ENCODE measurements around the gene HOXB3. TPM values are rescaled to one million over a fixed set of nuclear protein-coding genes. Genes with fewer than 3 reads are reported as not detected.

HOXB3 gene
- total RNA-seq, 4 donors from 2014 or later: 1.3 to 5.5 (median 2.2) TPM

GRCh38 chr17:48522031-48522653, 67.9 kb downstream of the HOXB3 start:
- Histone ChIP-seq H3K4me1 (no peaks in the 10 kb centered on the region), H3K27me3 (peaks cover 3 to 17% (median 4%) of the 10 kb centered on the region in 3 donors), H3K27ac (no peak overlapping the region), H3K9me3 (no peaks in the 10 kb centered on the region), H3K4me3 (no peak overlapping the region), H3K36me3 (no peaks in the 10 kb centered on the region)
- TF ChIP-seq POLR2A (IDR thresholded peaks at IDR 0.05): no peak
- TF ChIP-seq, protein P1, sequence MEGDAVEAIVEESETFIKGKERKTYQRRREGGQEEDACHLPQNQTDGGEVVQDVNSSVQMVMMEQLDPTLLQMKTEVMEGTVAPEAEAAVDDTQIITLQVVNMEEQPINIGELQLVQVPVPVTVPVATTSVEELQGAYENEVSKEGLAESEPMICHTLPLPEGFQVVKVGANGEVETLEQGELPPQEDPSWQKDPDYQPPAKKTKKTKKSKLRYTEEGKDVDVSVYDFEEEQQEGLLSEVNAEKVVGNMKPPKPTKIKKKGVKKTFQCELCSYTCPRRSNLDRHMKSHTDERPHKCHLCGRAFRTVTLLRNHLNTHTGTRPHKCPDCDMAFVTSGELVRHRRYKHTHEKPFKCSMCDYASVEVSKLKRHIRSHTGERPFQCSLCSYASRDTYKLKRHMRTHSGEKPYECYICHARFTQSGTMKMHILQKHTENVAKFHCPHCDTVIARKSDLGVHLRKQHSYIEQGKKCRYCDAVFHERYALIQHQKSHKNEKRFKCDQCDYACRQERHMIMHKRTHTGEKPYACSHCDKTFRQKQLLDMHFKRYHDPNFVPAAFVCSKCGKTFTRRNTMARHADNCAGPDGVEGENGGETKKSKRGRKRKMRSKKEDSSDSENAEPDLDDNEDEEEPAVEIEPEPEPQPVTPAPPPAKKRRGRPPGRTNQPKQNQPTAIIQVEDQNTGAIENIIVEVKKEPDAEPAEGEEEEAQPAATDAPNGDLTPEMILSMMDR (IDR thresholded peaks at IDR 0.05 in 4 of 5, conservative IDR thresholded peaks at IDR 0.05 in 1 of 5): no peak
- in situ Hi-C loops (cut with MboI; ENCODE audit: low sequenced_read_pairs in 4 of 4): no loop called here
- no peak for ATAC-seq
- intact Hi-C loops (cut with DNase I; ENCODE audit: low total_unique reads): no loop called here
- DNase-seq: no peak

DNA sequence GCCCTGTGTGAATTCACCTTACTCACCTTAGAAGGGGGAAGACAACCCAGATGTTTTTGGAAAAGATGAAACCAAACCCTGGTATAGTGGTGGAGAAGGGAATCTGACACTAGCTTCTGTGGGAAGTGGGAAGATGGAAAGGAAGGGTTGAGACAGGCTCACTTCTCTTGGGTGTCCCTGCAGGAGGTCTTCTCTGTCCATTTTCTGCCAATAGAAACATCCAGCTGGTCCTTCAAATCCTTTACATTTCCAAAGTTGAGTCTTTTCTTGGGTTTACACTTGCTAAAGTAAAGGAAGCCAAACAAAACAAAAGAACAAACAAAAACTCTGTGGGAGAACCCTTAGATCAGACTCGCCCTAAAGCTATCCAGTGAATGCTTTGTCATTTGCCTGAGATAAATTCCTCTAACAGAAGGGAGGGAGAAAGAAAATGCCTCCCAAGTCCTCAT, 69.4 kb downstream of the HOXB3 start:
- Histone ChIP-seq H3K4me3 (no peak overlapping the region), H3K36me3 (no peaks in the 10 kb centered on the region), H3K27ac (no peak overlapping the region), H3K4me1 (no peaks in the 10 kb centered on the region), H3K9me3 (no peaks in the 10 kb centered on the region), H3K27me3 (peaks cover 0 to 6% (median 6%) of the 10 kb centered on the region in 3 donors)
- in situ Hi-C loops (cut with MboI; ENCODE audit: low sequenced_read_pairs in 4 of 4): no loop called here
- intact Hi-C loops (cut with DNase I; ENCODE audit: low total_unique reads): no loop called here
- no peak for ATAC-seq
- no peak for DNase-seq
- no peak for TF ChIP-seq POLR2A (IDR thresholded peaks at IDR 0.05)
- TF ChIP-seq, protein P1 (IDR thresholded peaks at IDR 0.05 in 4 of 5, conservative IDR thresholded peaks at IDR 0.05 in 1 of 5): no peak

DNA sequence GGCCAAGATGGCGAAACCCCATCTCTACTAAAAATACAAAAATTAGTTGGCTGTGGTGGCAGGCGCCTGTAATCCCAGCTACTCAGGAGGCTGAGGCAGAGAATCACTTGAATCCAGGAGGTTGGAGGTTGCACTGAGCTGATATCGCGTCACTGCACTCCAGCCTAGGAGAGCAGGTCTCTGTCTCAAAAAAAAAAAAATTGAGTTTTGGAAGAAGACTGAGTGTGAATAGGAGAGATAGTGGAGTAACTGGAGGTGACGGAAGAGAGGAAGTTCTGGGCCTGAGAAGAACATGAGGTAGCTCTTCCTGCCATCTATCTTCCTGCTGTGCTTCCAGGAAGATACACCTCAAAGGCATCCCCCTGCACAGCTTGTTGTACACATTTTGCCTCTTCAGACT, 70.6 kb downstream of the HOXB3 start:
- Histone ChIP-seq H3K9me3 (no peaks in the 10 kb centered on the region), H3K4me3 (no peak overlapping the region), H3K4me1 (no peaks in the 10 kb centered on the region), H3K27ac (no peak overlapping the region), H3K27me3 (peaks cover 5 to 17% (median 16%) of the 10 kb centered on the region in 3 donors), H3K36me3 (no peaks in the 10 kb centered on the region)
- no peak for DNase-seq
- in situ Hi-C loops (cut with MboI; ENCODE audit: low sequenced_read_pairs in 4 of 4) (no loop called here), intact Hi-C loops (cut with DNase I; ENCODE audit: low total_unique reads) (no loop called here)
- no peak for ATAC-seq
- TF ChIP-seq, protein P1 (IDR thresholded peaks at IDR 0.05 in 4 of 5, conservative IDR thresholded peaks at IDR 0.05 in 1 of 5): no peak
- no peak for TF ChIP-seq POLR2A (IDR thresholded peaks at IDR 0.05)

DNA sequence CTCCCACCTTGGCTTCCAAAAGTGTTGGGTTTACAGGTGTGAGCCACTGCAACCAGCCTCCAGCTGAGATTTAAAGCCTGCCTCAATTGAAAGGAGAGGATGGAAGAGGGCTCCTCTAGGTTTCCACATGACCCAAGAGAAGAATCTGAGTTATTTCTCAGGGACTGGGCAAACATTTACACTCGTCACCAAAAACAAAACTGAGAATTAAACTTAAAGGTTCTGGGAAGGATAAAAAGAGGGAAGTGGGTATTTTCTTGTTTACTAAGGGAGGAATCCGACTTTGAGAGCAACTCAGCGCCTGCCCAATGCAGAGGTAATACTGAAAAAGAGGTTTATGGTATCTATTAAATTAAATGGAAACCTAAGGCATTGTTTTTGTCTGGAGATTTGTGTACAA, 72.6 kb downstream of the HOXB3 start:
- no peak for DNase-seq
- no peaks in the 10 kb centered on the region for H3K9me3 ChIP-seq
- TF ChIP-seq, protein P1 (IDR thresholded peaks at IDR 0.05 in 4 of 5, conservative IDR thresholded peaks at IDR 0.05 in 1 of 5): no peak
- no peak for TF ChIP-seq POLR2A (IDR thresholded peaks at IDR 0.05)
- no peak for ATAC-seq
- in situ Hi-C loops (cut with MboI; ENCODE audit: low sequenced_read_pairs in 4 of 4) (no loop called here), intact Hi-C loops (cut with DNase I; ENCODE audit: low total_unique reads) (no loop called here)
- H3K27me3 ChIP-seq: peaks cover 13 to 35% (median 25%) of the 10 kb centered on the region in 3 donors
- H3K36me3 ChIP-seq: no peaks in the 10 kb centered on the region
- H3K27ac ChIP-seq: no peak overlapping the region
- no peak overlapping the region for H3K4me3 ChIP-seq
- H3K4me1 ChIP-seq: no peaks in the 10 kb centered on the region

Data from gastrocnemius medialis (tissue), 4 donors.